DMS153 treated with DMSO at 0.1 percent for 48 hours (cell line): Measurements from ENCODE around the gene MRGPRD.

Source experiments
- DNase-seq: peaks from one replicate; lab custom pipeline; 2025; ENCODE audit not compliant: unreplicated experiment; lab: John Stamatoyannopoulos, UW

Gene MRGPRD

DNA sequence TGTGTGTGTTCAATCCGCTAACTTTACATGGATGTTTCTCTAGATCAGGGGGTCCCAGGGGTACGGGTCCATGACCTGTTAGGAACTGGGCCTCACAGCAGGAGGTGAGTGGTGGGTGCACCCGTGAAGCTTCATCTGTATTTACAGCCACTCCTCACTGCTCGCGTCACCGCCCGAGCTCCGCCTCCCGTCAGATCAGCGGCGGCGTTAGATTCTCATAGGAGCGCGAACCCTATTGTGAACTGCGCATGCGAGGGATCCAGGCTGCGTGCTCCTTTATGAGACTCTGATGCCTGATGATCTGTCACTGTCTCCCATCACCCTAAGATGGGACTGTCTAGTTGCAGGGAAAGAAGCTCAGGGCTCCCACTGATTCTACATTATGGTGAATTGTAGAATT is 31.9 kb downstream of the MRGPRD start:
- DNase-seq, result no peak

DNA sequence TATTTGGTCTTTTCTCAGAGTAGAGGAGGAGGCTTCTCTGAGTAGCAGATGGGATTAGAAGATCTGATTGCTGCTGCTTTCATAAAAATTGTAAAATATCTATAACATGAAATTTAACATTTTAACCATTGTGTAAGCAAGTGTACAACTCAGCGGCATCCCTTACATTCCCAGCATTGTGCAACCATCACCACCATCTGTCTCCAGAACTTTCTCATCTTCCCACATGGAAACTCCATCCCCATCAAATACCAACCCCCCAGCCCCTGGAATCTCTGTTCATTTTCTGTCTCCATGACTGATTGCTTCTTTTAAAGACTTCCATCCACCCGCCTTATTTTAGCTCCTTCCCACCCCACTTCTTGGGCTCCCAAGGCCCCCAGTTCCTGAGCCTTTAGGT is 32.3 kb downstream of the MRGPRD start:
- DNase-seq, result no peak

DNA sequence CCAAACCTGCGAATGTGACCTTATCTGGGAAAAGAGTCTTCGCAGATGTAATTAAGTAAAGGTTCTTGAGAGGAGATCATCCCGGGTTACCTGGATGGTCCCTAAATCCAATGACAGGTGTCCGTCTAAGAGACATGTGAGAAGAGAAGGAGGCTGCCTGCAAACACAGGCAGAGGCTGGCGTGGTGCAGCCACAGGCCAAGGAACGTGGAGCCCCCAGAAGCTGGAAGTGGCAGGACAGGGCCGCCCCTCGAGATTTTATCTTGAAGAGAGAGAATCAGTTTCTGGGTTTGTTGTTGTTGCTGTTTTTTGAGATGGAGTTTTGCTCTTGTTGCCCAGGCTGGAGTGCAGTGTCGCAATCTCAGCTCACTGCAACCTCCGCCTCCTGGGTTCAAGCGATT is 33.6 kb downstream of the MRGPRD start:
- no peak for DNase-seq

DNA sequence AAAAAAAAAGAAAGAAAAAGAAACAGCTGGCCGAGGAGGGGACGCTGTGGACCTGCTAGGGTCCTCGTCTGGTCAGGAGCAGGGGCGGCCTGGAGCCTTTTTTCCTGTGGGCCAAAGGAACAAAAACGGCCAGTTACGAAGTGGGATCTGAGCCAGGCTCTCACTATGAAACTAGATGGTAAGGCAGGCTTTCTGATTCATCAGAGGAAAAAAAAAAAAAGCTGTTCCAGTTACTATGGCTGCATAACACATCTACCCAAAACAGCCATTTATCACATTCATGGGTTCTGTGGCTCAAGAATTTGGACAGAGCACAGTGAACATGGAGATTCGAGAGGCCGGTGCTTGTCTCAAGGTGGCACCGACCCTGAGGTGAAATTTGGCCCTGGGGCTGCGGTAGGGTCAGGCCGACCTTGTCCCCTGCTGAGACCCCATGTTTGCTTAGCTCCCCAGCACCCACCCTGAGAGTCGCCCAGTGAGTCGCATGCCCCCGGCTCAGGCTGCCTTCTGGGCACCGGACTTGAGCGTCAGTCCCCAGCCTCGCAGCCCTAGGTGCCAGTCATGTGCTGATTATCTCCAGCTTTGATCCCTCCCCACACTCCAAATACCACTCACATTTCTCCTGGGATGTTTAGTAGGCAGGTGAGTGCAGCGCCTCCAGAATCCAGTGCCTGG is 34.2 kb downstream of the MRGPRD start:
- DNase-seq, result no peak

DNA sequence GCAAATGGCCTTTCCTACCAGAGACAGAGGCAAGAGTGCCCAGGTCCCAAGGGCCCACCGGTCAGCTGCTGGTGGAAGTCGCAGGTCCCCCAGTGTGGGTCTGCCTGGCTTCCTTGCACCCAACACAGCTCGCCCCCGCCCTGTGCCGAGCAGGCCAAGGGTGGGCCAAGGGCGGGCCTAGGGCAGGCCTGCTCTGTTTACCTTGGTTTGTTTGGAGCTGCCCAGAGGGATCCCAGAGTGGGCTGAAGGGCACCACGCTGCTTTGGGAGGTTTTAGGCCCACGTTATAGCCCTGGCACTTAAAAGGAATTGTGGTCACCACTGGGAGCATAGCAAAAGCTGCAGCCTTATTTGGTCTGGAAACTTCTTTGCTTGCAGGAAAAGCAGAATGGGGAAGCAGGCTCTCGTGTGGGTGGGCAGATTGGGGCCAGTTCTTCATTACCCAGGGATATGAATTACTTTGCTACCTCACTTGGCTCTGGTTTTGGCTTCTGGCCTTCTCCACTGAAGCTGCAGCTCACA is 38.0 kb downstream of the MRGPRD start:
- no peak for DNase-seq

DNA sequence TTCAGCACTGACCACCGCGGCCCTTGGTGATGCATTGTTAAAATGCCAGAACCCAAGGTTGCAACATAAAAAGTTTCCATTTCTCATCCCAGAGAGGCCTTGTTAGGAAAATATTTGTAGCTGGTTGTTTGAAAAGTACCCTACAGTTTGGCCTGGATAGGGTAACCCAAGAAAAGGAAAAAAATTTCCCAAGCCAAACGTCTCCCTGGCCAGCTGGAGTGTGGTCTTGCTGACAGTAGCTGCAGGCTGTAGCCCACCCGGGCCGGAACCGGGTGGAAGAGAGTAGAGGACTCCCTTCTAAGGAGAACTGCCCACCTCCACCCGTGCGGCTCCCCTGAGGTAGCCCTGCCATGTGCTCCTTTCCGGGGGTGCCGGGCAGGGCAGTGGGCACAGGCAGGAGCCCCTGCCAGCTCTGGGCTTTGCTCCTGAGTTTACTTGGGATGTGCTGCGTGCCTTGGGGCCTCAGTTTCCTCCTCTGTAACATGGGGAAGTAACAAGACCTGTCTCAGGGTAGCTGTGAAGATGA is 38.6 kb downstream of the MRGPRD start:
- no peak for DNase-seq

DNA sequence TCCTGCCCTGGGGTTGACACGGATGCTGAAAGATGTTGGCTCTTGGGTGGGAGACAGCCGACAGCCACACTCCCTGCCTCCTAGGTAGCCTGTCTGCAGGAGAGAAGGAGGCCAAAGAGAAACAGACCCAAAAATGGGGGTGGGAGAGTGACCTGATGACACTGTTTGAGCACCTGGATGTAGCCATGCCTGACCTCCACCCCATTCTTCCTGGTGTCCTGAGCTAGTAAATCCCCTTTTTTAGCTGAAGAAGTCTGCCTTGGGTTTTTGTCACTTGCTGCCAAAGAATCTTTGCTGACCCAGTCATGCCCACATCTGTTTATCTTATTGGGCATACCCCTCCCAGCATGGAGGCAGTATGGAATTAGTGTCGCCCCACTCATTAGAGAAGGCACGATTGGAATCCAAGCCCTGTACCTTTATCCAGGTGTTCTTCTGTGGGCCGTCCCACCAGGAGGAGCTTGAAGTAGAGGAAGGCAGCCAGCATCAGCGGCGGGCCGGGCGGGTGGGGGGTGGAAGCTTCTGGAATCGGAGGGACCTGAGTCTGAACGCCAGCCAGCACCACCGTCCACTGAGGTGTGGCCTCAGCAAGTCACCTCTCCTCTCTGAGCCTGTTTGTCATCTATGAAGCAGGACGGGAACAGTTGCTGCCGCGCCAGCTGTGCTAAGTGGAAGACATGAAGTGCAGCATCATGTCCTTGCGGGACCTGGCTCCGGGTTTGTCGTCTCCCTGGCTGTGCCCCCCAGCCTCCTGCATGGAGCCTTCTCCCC is 39.3 kb downstream of the MRGPRD start:
- DNase-seq, result no peak

DNA sequence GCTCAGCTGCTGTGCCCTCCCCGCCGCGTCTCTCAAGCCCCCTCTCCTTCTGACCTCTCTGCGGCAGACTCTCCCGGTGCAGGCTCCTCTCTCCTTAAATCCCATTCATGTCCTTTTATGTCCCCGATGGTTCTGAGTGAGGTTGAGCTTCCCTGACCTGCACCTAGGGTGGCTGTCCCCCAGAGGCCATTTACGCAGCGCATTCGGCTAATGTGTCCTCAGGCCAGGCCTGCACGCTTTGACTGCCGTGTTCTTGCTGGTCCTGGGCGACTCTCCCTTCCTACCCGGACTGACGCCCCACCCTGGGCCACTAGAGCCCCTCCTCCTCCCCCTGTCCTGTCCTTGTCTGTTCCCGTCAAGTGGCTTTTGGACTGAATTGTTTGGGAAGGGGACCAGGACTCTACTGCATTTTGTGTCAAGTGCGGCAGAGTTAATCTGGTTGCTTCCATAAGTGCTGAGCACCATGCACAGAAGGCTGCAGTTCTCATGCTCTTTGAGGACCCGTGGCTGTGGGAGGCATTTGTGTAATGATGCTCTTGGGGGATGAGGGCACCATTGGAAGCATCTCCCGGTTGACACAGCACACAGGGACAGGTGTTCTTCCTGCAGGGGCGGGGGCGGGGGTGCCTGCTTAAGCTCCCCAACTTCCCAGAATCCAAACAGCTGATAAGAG is 40.0 kb downstream of the MRGPRD start:
- no peak for DNase-seq

DNA sequence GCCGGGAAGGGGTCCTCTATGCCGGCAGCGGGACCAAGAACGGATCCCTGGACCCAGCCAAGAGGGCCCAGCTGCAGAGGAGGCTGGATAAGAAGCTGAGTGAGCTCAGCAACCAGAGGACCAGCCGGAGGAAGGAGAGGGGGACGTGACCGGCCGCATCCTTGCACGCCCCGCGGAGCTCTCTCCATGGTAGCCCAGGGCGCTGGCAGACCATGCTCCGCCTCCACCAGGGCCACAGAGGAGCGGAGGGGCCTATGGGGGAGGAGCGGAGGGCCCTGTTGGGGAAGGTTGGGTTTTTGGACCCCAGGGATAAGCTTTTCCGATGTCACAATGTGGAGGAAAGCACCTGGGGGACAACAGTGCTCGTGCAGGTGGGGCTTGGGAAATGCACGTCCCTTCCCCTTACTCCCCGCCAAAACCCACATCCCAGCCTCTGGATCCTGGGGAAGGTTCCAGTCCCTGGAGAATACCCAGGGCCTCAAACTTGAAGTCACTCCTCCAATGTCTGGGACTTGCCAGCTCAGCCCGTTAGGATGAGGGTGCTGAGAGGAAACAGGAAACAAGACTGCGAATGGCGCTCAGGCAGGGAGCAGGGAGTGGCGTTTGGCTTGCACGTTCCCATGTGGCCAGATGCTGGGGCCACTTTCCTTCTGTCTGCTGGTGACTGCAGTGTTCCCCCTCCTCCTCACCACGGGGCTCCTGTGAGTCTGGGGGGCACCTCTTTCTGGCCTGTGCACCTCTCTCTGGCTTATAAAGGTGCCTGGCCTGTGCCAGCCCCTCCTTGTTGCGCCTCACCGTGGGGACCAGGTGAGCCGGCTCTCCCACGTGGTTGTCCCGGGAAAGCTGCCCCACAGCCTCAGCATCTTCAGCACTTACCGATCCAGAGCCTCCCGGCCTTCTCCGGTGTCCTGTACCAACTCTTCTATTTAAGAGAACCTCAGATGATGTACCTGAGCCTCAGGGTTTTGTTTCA is 40.9 kb downstream of the MRGPRD start:
- DNase-seq, result no peak

DNA sequence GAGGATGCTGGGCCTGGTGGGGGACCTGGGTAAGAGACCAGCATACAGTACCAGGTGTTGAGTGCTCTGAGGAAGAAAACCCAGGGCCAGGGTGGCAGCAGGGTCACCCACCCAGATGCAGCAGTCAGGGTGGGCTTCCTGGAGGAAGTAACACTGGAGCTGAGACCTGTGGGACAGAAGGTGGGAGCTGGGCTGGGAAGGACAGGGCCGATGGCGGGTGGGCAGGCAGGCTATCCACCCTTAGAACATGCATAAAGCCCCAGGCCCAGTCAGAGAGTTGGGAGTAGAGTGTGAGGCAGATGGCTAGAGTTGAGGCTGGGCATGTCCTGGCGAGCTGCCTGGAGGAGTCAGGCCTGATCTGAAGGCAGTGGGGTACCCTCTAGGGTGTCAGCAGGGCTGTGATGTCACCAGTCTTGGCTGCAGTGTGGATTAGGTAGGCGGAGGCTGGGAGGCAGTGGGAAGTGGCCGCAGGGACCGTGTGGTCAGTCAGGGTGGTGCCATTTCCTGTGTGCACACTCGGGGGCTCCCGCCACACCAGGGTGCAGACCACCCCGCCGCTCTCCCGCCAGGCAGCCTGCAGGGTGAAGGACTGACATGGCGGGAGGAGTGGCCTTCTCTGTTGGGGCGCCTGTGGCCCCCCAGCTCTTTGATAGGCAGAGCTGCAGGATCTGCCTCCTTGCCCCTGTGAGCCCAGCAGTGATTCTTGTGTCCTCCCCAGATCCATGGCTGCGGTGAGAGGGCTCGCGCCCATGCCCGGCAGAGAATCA is 41.8 kb downstream of the MRGPRD start:
- no peak for DNase-seq

DNA sequence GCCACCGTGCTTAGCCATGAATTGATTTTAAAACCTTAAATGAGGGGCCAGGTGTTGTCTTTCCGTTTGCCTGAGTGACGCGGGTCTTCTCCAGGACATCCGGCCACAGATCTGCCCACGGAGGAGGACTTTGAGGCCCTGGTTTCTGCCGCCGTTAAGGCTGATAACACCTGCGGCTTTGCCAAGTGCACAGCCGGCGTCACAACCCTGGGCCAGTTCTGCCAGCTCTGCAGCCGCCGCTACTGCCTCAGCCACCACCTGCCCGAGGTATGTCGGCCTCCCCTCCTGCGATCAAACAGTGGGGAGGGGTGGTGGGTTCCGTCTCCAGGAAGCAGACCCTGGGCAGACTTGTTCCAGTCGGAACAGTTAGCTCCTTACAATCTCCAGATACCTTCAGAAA is 42.7 kb downstream of the MRGPRD start:
- no peak for DNase-seq

DNA sequence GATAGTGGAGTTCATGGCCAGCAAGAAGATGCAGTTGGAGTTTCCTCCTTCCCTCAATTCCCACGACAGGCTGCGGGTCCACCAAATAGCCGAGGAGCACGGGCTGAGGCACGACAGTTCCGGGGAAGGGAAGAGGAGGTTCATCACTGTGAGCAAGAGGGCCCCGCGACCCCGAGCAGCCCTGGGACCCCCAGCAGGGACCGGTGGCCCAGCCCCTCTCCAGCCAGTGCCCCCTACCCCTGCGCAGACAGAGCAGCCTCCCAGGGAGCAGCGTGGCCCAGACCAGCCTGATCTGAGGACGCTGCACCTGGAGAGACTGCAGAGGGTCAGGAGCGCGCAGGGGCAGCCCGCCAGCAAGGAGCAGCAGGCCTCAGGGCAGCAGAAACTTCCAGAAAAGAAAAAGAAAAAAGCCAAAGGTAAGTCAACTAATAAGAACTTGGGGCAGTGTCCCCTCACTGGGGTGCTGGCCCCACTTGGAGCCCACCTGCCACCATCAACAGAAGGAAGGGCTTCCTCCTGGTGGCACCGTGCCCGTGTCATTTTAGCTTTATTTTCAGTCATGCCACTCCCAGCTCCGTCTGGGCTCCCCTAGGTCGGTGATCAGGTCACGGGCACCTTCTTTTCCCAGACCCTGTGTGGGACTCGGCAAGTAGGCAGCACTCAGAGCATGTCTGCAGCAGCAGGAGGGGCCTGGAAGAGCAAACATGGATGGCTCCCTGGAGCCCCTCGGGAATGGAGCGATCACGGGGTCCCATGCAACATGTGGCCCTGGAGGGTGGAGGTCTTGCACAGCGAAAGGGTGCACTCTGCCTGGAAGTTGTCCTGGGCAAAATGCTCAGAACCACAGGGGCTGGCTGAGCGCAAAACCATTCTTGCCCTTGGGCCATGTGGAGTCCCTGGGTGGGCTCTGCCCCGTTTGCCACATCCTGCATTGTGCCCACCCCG is 43.8 kb downstream of the MRGPRD start:
- DNase-seq, result no peak

DNA sequence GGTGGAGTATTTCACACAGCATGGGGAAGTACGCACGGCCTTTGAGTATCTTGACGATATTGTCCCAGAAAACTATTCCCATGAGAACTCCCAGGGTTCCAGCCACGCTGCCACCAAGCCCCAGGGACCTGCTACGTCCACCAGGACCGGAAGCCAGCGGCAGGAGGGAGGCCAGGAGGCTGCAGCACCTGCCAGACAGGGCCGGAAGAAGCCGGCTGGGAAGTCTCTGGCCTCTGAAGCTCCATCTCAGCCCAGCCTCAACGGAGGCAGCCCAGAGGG is 44.5 kb downstream of the MRGPRD start:
- no peak for DNase-seq

DNA sequence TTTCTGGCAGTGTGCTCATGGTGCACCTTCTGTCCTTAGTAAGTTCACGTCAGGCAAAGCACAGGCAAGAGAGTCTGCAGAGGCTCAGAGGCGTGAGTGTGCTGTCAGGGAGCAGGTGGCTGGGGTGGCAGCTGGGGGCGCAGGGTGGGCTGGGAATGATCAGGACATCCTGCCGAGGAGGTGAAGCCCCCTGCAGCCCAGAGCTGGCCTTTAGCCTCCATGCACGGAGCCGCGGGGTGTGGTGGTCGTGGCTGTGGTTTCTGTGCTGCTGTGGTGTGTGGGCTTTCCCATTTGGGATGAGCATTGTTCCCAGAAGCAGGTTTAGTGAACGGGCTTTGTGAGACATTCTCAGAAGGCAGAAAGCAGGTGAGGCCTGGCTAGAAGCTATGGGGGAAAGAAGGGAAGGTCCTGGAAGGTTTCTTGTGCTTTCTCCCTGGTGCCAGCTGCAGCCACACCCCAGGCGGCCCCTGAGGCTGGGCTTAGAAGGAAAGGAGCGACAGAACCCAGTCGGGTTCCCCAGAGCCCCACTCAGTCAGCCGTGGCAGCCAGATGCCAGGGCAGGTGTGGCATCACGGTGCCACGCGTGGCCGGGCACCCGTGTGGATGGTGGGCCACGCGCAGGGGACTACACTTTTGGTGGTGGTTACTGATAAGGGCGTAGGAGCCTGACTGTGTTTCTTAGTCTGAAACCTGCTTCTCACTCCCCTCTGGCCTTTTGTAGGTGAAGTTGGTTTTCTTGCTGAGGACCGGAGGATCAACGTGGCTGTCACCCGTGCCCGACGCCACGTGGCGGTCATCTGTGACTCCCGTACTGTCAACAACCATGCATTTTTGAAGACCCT is 45.0 kb downstream of the MRGPRD start:
- no peak for DNase-seq

DNA sequence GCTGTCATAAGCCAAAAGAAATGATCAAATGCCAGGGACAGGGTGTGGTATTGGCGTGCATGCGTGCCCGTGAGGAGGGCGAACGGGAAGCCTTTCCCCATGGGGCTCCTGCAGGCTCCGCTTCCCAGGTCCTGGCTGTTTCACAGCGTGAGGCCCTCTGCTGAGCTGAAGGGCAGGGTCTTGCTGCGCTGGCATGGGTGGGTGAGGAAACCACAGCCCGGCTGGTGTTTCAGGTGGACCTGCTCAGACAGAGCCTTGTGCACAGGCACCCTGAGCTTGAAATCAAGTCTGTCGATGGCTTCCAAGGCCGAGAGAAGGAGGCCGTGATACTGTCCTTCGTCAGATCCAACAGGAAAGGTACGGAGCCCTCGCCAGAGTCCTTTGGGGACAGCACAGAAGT is 45.7 kb downstream of the MRGPRD start:
- no peak for DNase-seq

DNA sequence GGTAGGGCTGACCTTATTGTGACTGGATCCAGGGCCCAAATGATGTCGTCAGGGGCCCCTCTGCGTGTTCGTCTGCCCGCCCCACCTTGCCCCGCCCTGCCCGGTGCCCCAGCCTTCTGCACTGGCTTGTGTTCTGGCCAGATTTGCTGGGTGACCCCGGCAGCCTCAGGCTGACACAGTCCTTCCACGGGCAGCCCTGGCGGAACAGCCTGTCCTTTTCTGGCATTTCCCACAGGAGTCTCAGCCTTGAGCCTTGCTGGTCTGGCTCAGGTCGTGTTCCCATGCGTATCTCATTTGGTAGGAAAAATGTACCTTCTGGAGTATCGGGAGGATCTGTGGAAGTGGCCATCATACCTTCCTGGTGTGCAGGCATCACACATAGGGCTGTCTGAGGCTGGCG is 46.1 kb downstream of the MRGPRD start:
- no peak for DNase-seq

DNA sequence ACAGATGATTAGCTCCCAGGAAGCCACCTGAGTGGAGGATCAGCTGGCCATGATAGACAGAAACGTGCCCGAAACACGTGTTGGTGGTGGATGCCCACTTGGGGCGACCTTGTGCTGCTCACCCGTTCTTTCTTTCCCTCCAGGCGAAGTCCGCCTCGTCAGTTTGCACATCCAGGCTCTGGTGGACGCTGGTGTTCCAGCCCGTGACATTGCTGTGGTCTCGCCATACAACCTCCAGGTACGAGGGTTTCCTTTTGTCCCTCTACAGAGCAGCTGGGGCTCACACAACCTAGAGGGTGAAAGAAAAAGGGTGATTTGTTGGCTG is 46.5 kb downstream of the MRGPRD start:
- no peak for DNase-seq

DNA sequence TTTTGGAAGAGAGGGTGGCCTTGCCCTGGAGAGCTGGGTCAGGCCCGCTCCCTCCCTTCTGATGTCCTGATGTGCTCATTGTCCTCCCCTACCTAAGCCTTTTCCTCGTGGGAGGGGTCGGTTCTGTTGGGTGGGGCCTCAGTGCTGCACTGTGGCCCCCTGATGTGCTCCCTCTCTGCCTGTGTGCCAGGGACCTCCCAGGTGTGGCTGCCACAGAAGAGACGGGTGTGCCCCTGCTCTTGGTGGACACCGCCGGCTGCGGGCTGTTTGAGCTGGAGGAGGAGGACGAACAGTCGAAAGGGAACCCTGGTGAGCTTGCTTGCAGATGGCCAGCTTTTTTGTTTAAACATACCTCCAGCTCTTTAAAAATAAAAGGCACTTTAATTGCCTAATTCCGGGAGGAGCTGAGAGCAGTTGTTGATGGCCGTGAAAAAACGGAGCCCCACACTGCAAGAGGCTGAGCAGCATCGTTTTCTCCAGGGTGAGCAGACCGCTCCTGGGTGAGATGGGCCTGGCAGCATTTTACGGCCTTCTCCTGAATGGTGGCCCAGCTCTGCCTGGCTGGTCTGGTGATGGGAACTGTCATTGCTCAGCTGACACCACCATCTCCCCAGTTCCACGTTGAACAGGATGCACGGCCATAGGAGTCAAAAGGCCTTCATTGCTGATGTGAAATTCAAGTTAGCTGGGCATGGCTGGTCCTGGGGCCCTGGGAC is 47.0 kb downstream of the MRGPRD start:
- no peak for DNase-seq
